Brain microvascular endothelial cell (primary cell): ENCODE data around the gene HAS3.
A peak's percentile ranks its signal among the peaks of the same experiment; 100 is the strongest.
"Not testable (repeated sequence)": the region's sequence is repeated elsewhere in the genome, so short reads cannot be mapped to it uniquely, and the experiment has no call there.

Experiments
- DNase-seq: peaks from one replicate; pipeline ENCODE4 v3.0.0-alpha.2; 2020
- H3K27ac ChIP-seq: fragments of 250-450 bp; sonication (Bioruptor Pico); 2 replicates; pipeline ENCODE4 v1.5.1; 2020; ENCODE audit warnings: mild to moderate bottlenecking, moderate library complexity
- H3K27me3 ChIP-seq: fragments of 250-450 bp; sonication (Bioruptor Pico); replicated peaks from 2 replicates; pipeline ENCODE4 v1.5.1; 2020; ENCODE audit warnings: mild to moderate bottlenecking
- H3K36me3 ChIP-seq: fragments of 250-450 bp; sonication (Bioruptor Pico); replicated peaks from 2 replicates; pipeline ENCODE4 v1.5.1; 2020; ENCODE audit warnings: mild to moderate bottlenecking
- H3K4me3 ChIP-seq: 2 replicates; pipeline ENCODE4 v1.5.1; 2011; ENCODE audit warnings: low read depth, mild to moderate bottlenecking, control low read depth, low read length, moderate library complexity
- CTCF ChIP-seq: IDR thresholded peaks from 2 replicates; pipeline ENCODE4 v1.5.1; 2011; ENCODE audit warnings: low read depth, mild to moderate bottlenecking, moderate library complexity, low read length, control low read depth, inconsistent platforms; ENCODE audit errors: missing control alignments
- in situ Hi-C: cut with HindIII; loops from 2 replicates; pipeline ENCODE4 v1.10.0; 2017; ENCODE audit warnings: low sequenced_read_pairs, low pct_ligation_motif_present

The HAS3 gene

GRCh38 chr16:69119536-69119935, 14.1 kb downstream of the HAS3 start:
- Histone ChIP-seq H3K4me3 (no peak overlapping the region), H3K36me3 (peaks cover 31% of the 10 kb centered on the region), H3K27ac (no peak overlapping the region), H3K27me3 (no peaks in the 10 kb centered on the region)
- in situ Hi-C loops: loop anchor here (25.0 kb wide), 2 partner anchors 107 to 207 kb away; no protein-coding TSS in a partner anchor
- TF ChIP-seq CTCF: no peak
- DNase-seq: no peak

DNA sequence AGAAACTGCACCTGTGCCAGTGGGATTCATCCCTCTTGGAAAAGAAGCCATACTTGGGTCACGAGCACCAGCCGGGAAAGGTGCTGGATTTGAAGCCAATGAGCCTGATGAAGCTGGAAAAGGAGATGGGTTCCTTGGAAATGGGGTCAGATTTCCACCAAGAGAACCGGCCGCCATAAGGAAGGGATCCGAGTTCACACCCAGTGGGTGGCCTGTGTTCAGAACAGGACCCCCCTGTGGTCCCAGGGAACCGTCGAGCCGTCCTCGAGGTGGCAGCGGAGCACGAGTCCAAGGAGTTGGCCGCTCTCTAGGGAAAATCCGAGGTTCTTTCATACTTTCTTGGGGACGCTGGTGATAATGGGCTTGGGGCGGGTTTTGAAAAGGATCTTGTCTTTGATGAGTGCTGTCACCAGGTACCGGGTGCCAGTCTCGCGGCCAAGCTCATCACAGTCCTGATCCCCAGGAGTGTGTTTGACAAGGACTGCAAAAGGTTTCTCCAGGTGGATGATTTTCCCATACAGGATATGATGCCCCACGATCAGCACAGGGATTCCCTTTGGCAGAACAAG, 14.7 kb downstream of the HAS3 start:
- Histone ChIP-seq H3K27ac (no peak overlapping the region), H3K4me3 (no peak overlapping the region), H3K27me3 (no peaks in the 10 kb centered on the region), H3K36me3 (peaks cover 31% of the 10 kb centered on the region)
- no peak for TF ChIP-seq CTCF
- DNase-seq: no peak
- in situ Hi-C loops: loop anchor here (25.0 kb wide), 2 partner anchors 108 to 208 kb away; no protein-coding TSS in a partner anchor

DNA sequence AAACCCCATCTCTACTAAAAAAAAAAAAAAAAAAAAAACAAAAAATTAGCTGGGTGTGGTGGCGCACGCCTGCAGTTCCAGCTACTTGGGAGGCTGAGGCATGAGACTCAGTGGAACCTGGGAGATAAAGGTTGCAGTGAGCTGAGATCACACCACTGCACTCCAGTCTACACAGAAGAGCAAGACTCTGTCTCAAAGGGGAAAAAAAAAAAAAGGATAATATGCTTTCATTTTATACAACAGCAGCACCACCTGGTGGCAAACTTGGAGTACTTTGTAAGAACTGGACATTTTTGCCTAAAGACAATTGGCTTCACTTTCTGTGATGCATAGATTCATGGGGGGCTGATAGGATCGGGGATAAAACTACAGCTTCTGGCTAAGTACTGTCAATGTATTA, 18.5 kb downstream of the HAS3 start:
- no peak overlapping the region for H3K4me3 ChIP-seq
- peaks cover 29% of the 10 kb centered on the region for H3K36me3 ChIP-seq
- no peak overlapping the region for H3K27ac ChIP-seq
- no peaks in the 10 kb centered on the region for H3K27me3 ChIP-seq
- peak; percentile 46 for DNase-seq
- in situ Hi-C loops: loop anchor here (25.0 kb wide), 2 partner anchors 112 to 212 kb away; no protein-coding TSS in a partner anchor
- peak; percentile 64 for TF ChIP-seq CTCF

DNA sequence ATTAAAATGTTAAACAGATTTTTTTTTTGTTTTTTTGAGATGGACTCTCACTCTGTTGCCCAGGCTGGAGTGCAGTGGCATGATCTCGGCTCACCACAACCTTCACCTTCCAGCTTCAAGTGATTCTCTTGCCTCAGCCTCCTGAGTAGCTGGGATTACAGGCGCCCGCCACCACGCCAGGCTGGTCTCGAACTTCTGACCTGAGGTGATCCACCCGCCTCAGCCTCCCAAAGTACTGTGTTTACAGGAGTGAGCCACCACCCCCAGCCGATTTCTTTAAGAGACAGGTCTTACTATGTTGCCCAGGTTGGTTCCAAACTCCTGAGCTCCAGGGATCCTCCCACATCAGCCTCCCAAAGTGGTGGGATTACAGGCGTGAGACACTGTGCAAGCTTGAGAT, 19.0 kb downstream of the HAS3 start:
- H3K4me3 ChIP-seq, DNase-seq, H3K27me3 ChIP-seq, H3K27ac ChIP-seq: not testable (repeated sequence)
- in situ Hi-C loops: loop anchor here (25.0 kb wide), 2 partner anchors 112 to 212 kb away; no protein-coding TSS in a partner anchor
- peaks cover 27% of the 10 kb centered on the region for H3K36me3 ChIP-seq

DNA sequence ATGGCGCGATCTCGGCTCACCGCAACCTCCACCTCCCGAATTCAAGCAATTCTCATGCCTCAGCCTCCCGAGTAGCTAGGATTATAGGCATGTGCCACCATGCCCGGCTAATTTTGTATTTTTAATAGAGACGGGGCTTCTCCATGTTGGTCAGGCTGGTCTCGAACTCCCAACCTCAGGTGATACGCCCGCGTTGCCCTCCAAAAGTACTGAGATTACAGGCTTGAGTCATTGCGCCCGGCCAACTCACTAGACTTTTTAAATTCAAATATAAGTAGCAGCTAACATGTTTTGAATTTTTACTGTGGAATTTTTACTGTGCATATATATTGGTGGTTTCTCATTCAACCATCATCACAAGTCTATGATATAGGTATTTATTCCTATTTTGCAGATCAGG, 19.5 kb downstream of the HAS3 start:
- H3K36me3 ChIP-seq: peaks cover 21% of the 10 kb centered on the region
- H3K4me3 ChIP-seq, H3K27me3 ChIP-seq, H3K27ac ChIP-seq, DNase-seq: not testable (repeated sequence)
- in situ Hi-C loops: loop anchor here (25.0 kb wide), 2 partner anchors 113 to 213 kb away; no protein-coding TSS in a partner anchor

GRCh38 chr16:69126221-69126620, 20.8 kb downstream of the HAS3 start:
- Histone ChIP-seq H3K4me3 (no peak overlapping the region), H3K36me3 (peaks cover 10% of the 10 kb centered on the region), H3K27me3 (no peaks in the 10 kb centered on the region), H3K27ac (no peak overlapping the region)
- in situ Hi-C loops: no loop called here
- DNase-seq: no peak
- TF ChIP-seq CTCF: no peak

DNA sequence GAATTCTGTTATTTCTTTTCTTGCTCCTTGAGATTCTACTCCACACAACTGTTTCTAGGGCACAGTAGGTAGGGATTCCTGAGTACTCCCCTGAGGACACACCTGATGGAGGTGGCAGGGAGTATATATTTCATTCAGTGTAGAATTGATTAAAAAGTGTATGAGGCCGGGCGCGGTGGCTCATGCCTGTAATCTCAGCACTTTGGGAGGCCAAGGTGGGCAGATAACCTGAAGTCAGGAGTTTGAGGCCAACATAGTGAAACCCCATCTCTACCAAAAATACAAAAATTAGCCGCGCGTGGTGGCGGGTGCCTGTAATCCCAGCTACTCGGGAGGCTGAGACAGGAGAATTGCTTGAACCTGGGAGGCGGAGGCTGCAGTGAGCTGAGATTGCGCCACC, 21.3 kb downstream of the HAS3 start:
- in situ Hi-C loops, DNase-seq: not testable (repeated sequence)

More for the DNA sequence above, 21.3 kb downstream of the HAS3 start:
- H3K36me3 ChIP-seq: peaks cover 11% of the 10 kb centered on the region
- not testable (repeated sequence) for H3K4me3 ChIP-seq, H3K27me3 ChIP-seq, H3K27ac ChIP-seq
